T-helper 1 cell treated with Interleukin-12 subunit alpha and Interleukin-12 subunit beta and Interleukin-4 antibody, amounts not matched to agents 30 μg/mL and 1 μg/mL, for 36 hours (primary cell): ENCODE measurements around the gene SPHKAP.

Experiments used
- H3K27ac Mint-ChIP-seq: one replicate; pipeline ENCODE4 v1.8.0; 2021; ENCODE audit warnings: mild to moderate bottlenecking, mixed read lengths
- H3K27me3 Mint-ChIP-seq: one replicate; pipeline ENCODE4 v1.8.0; 2021; ENCODE audit warnings: low read depth, mixed read lengths
- H3K36me3 Mint-ChIP-seq: one replicate; pipeline ENCODE4 v1.8.0; 2021; ENCODE audit warnings: low read depth, mixed read lengths
- H3K4me1 Mint-ChIP-seq: one replicate; pipeline ENCODE4 v1.8.0; 2021; ENCODE audit warnings: low read depth, mixed read lengths
- H3K4me3 Mint-ChIP-seq: one replicate; pipeline ENCODE4 v1.8.0; 2021; ENCODE audit warnings: mild to moderate bottlenecking, moderate library complexity, mixed read lengths
- H3K9me3 Mint-ChIP-seq: one replicate; pipeline ENCODE4 v1.8.0; 2021; ENCODE audit warnings: mixed read lengths

Gene SPHKAP

DNA sequence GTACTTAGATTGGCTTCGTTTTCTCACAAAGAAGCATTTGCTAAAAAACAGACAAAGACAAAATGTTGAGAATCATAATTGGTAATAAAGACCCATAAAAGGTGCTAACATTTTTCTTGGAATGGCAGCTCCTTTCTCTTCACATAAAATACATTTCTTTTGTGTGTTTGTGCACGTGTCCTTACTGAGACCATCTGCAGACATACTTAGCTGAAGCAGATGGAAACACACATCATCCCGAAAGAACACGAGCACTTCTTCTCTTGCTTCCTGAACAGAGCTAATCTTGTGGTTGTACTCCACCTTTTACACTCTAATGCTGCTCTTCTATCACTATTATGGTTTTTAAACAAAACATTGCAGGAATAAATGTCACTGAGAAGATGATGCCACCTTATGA, 142.5 kb downstream of the SPHKAP start:
- H3K27ac Mint-ChIP-seq, result no peak overlapping the region
- no peak overlapping the region for H3K4me3 Mint-ChIP-seq
- H3K36me3 Mint-ChIP-seq, result no peaks in the 10 kb centered on the region
- H3K9me3 Mint-ChIP-seq, result no peaks in the 10 kb centered on the region
- no peaks in the 10 kb centered on the region for H3K27me3 Mint-ChIP-seq
- no peaks in the 10 kb centered on the region for H3K4me1 Mint-ChIP-seq

DNA sequence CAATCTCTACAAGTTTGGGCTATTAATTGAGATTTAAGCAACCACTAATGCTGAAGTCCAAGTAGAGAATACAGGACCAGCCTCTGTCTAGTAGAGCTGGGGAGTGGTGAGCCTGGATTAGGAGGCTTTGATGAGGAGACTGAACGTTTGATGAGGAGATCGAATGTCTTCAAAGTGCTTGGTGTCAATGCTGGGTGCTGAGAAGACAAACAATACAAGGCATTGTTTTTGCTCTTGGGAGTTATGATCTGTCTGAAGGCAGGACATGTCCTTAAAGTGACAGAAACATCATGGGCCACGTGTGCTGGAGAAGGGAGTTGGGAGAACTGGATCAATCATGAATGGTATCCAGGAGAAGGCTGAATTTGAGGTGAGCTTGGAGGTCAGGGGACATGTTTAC, 143.6 kb downstream of the SPHKAP start:
- H3K36me3 Mint-ChIP-seq, result no peaks in the 10 kb centered on the region
- no peaks in the 10 kb centered on the region for H3K4me1 Mint-ChIP-seq

DNA sequence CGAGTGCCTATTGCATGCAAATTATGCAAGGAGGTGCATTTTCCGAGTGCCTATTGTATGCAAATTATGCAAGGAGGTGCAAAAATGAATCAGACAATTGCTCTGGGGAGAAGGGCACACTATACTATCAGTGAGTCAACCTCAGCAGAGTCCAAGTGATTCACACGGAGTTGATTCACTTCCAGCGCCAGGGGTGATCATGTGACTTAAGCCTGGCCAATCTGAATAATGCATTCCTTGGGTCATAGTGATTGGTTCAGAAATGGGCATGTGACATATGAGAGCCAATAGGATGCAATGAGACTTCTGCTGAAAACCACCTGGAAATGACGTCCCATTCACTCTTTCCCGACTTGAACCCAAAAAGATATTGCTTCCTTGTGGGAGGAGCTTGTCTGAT, 157.9 kb downstream of the SPHKAP start:
- Mint-ChIP-seq H3K27me3 (no peaks in the 10 kb centered on the region), H3K36me3 (no peaks in the 10 kb centered on the region), H3K4me3 (no peak overlapping the region), H3K4me1 (no peaks in the 10 kb centered on the region), H3K27ac (no peak overlapping the region), H3K9me3 (peaks cover 5% of the 10 kb centered on the region)

More for the DNA sequence above, 143.6 kb downstream of the SPHKAP start:
- Mint-ChIP-seq H3K27me3 (no peaks in the 10 kb centered on the region), H3K4me3 (no peak overlapping the region), H3K27ac (no peak overlapping the region), H3K9me3 (no peaks in the 10 kb centered on the region)

DNA sequence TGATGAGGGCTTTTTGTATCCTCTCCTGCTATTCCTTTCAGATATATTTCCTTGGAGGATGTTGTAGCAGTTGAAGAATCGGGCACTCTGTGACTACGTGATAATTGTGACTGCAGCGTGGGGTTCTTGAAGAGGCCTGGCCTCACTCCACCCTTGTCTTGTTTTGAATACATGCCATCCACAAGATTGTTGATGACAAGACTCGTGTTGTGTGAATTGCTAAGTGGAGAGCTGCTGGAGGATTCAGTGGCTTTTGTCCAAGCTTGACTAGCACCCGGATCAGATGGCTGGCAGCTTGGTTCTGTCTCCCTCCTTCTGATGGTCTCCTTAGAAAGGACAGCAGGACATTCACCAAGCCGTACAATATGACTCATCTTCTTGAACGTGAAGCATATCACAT, 163.2 kb downstream of the SPHKAP start:
- no peak overlapping the region for H3K27ac Mint-ChIP-seq
- H3K4me1 Mint-ChIP-seq, result no peaks in the 10 kb centered on the region
- H3K27me3 Mint-ChIP-seq, result no peaks in the 10 kb centered on the region
- H3K36me3 Mint-ChIP-seq, result no peaks in the 10 kb centered on the region
- H3K4me3 Mint-ChIP-seq, result no peak overlapping the region
- peaks cover 10% of the 10 kb centered on the region for H3K9me3 Mint-ChIP-seq

DNA sequence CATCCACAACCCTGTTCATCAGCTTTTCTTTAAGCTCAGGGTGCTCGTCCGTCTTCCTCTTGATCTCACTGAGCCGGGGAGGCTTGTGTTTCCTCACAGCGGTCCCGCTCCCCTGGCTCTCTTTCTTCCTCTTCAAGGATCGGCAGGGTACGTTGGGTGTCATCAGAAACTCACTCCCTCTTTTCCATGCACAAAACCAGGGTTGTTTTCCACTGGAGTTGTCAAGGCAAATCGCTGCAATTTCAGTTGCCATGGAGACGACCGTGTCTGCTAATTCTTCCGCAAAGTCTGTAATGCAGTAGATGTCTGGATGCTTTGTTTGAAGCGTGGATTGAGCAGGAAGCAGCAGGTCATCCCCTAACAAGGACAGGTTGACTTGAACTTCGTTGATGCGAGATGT, 163.7 kb downstream of the SPHKAP start:
- Mint-ChIP-seq H3K9me3 (peaks cover 10% of the 10 kb centered on the region), H3K4me1 (no peaks in the 10 kb centered on the region), H3K4me3 (no peak overlapping the region), H3K36me3 (no peaks in the 10 kb centered on the region), H3K27ac (no peak overlapping the region), H3K27me3 (no peaks in the 10 kb centered on the region)

DNA sequence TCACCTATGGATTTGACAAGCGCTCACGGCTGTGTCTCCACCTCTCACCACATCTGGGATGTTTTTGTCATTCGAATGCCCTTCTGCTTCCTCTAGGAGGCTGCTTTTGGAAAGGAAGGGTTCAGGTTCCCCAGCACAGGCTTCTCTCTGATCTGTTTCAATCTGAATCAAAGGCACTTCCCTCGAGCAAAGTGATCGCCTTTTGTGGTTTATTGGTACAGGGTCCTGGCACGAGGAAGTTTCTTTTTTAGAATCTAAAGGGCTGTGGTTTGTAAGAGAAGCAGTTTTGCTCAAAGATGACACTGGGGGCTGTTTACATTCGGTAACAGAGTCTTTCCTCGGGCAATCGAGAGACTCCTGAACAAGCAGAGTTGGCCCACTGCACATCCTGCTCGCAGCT, 165.1 kb downstream of the SPHKAP start:
- H3K9me3 Mint-ChIP-seq, result peaks cover 10% of the 10 kb centered on the region
- no peak overlapping the region for H3K27ac Mint-ChIP-seq
- no peaks in the 10 kb centered on the region for H3K27me3 Mint-ChIP-seq
- no peaks in the 10 kb centered on the region for H3K4me1 Mint-ChIP-seq
- H3K4me3 Mint-ChIP-seq, result no peak overlapping the region
- no peaks in the 10 kb centered on the region for H3K36me3 Mint-ChIP-seq

DNA sequence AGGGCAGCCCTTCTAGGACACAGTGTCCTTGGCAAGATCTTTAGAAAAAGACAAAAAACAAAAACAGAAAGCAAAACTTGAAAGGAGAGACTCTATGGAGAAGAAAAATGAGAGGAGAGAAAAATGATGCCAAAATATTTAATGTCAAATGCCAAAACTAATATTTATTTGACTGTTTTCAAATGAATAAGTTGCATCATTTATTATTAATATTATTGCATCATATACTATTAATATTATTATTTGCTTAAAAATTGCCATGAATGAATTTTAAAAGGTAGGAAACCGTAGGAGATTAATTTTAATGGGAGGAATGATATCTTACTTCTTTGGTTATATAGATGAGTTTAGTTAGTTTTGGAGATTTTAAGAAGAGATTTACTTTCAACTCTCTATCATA, 165.7 kb downstream of the SPHKAP start:
- H3K4me3 Mint-ChIP-seq, result no peak overlapping the region
- no peak overlapping the region for H3K27ac Mint-ChIP-seq
- H3K27me3 Mint-ChIP-seq, result no peaks in the 10 kb centered on the region
- peaks cover 10% of the 10 kb centered on the region for H3K9me3 Mint-ChIP-seq
- no peaks in the 10 kb centered on the region for H3K4me1 Mint-ChIP-seq
- H3K36me3 Mint-ChIP-seq, result no peaks in the 10 kb centered on the region

DNA sequence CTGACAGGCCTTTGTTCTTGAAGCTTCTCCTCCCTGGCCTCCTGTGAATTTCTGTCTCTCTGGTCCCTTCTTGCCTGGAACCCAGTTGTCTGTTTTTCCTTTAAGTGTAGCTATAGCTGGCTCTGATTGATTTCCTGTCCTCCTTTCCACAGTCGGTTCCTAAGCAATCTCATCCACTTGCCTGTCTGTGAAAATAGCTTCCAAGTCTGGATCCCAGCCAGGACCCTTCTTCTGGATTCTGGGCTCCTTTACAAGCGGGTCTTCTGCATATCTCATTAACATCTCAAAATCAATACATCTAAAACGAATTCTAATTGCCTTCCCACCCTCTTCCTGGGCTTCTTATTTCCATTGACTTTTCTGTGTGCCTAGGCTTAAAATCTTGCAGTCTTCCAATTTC, 185.1 kb downstream of the SPHKAP start:
- H3K27ac Mint-ChIP-seq, result no peak overlapping the region
- no peaks in the 10 kb centered on the region for H3K9me3 Mint-ChIP-seq
- no peaks in the 10 kb centered on the region for H3K27me3 Mint-ChIP-seq

DNA sequence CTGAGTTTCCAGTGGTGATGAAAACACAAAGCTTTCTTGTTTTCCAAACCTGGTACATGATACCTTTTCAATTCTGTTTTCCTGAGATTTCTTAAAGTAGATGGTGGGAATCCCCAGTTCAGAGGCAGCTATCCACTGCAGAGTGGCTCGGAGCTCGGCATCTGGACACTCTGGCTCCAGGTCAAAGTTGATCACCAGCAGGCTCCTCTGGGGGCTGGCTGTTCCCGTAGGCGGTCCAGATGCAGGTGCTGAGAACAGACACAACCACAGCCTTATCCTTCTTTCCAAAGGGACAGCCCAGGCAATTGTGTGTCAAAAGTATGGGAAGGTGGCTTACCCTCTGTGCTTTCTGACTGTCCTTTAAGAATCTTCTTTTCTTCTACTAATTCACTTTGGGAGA, 190.6 kb downstream of the SPHKAP start:
- H3K27me3 Mint-ChIP-seq, result no peaks in the 10 kb centered on the region
- no peak overlapping the region for H3K27ac Mint-ChIP-seq
- H3K4me3 Mint-ChIP-seq, result no peak overlapping the region
- H3K9me3 Mint-ChIP-seq, result no peaks in the 10 kb centered on the region
- no peaks in the 10 kb centered on the region for H3K36me3 Mint-ChIP-seq
- H3K4me1 Mint-ChIP-seq, result no peaks in the 10 kb centered on the region

More for the DNA sequence above, 185.1 kb downstream of the SPHKAP start:
- Mint-ChIP-seq H3K36me3 (no peaks in the 10 kb centered on the region), H3K4me3 (no peak overlapping the region), H3K4me1 (no peaks in the 10 kb centered on the region)

DNA sequence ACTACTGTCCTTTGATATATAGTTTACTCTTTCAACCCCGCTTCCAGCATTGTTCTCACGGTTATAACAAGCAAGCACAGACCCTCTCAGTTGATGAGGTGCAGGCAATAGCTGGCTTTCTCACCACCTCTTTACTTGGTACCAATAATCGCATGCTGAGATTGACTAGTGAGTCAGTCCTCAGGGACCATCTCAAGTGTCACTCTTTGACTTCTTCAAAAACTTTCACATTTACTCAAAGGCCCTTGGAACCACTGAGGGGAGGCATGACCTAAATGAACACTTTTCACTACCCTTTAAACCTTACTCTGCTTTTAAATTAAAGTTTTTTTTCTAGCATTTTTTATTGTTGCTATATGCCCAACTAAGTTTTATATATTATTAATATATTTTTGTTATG, 208.2 kb downstream of the SPHKAP start:
- H3K9me3 Mint-ChIP-seq, result no peaks in the 10 kb centered on the region
- H3K27me3 Mint-ChIP-seq, result no peaks in the 10 kb centered on the region
- no peak overlapping the region for H3K4me3 Mint-ChIP-seq
- H3K4me1 Mint-ChIP-seq, result no peaks in the 10 kb centered on the region
- no peaks in the 10 kb centered on the region for H3K36me3 Mint-ChIP-seq
- H3K27ac Mint-ChIP-seq, result no peak overlapping the region

DNA sequence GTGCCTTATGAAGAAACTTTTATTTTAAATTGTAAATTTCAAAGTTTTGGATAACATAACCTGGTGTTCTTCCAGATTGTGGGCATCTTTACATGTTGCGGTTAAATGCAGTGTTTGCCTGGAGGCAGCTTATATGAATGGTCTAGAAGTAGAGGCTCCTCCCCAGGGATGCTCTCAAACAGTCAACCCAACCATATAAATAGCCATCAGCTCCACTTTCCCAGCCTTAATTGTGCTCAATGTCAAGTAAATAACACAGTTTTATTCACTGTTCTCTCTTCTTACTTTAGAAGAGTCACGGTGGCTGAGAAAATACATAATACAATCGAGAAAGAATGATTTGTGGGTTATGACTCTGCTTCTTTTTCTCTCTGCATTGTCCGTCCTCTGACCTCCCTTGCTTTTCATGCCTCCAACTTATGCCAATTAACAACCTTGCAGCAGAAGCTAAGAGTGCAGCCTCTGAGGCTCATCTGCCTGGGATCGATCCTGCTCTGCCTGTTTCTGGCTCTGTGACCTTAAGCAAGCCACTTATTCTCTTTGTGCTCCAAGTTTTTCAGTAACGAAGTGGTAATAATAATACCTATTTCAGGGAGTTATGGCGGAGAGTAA, 209.8 kb downstream of the SPHKAP start:
- H3K27ac Mint-ChIP-seq, result no peak overlapping the region
- H3K27me3 Mint-ChIP-seq, result no peaks in the 10 kb centered on the region
- H3K4me3 Mint-ChIP-seq, result no peak overlapping the region
- no peaks in the 10 kb centered on the region for H3K9me3 Mint-ChIP-seq
- H3K4me1 Mint-ChIP-seq, result no peaks in the 10 kb centered on the region
- no peaks in the 10 kb centered on the region for H3K36me3 Mint-ChIP-seq

DNA sequence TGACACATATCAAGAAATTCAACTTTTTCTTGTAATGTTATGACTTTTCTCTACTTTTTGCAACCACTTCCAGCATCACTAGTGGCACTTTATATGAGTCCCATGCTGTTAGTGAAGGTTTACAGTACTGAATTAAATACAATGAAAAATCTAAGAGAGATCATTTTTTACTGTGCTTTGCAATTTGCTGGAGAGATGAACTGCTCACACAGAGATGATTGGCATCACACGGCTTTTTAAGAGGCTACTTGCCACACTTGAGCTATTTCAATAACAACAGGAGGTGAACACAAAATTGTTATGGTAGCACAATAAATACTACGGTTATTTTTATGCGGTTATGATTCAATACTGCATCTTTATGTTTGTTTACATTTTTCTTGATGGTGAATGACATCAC, 221.2 kb downstream of the SPHKAP start:
- no peaks in the 10 kb centered on the region for H3K9me3 Mint-ChIP-seq
- H3K36me3 Mint-ChIP-seq, result no peaks in the 10 kb centered on the region
- H3K27ac Mint-ChIP-seq, result no peak overlapping the region
- H3K4me3 Mint-ChIP-seq, result no peak overlapping the region
- no peaks in the 10 kb centered on the region for H3K4me1 Mint-ChIP-seq
- no peaks in the 10 kb centered on the region for H3K27me3 Mint-ChIP-seq

DNA sequence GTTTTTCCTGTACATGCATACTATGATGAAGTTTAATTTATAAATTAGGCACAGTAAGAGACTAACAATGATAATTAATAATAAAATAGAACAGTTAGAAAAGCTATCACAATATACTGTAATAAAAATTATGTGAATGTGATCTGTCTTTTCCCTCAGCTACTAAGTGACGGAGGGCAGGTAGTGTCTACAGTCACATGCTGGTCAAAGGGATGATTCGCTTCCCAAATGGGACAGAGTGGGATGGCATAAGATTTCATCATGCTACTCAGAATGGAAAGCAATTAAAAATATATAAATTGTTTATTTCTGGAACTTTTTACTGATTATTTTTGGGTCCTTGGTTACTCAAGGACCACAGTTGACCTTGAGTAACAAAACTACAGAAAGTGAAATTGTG, 238.5 kb downstream of the SPHKAP start:
- no peaks in the 10 kb centered on the region for H3K36me3 Mint-ChIP-seq
- no peaks in the 10 kb centered on the region for H3K9me3 Mint-ChIP-seq
- H3K27ac Mint-ChIP-seq, result no peak overlapping the region
- H3K4me3 Mint-ChIP-seq, result no peak overlapping the region
- H3K27me3 Mint-ChIP-seq, result no peaks in the 10 kb centered on the region
- no peaks in the 10 kb centered on the region for H3K4me1 Mint-ChIP-seq

DNA sequence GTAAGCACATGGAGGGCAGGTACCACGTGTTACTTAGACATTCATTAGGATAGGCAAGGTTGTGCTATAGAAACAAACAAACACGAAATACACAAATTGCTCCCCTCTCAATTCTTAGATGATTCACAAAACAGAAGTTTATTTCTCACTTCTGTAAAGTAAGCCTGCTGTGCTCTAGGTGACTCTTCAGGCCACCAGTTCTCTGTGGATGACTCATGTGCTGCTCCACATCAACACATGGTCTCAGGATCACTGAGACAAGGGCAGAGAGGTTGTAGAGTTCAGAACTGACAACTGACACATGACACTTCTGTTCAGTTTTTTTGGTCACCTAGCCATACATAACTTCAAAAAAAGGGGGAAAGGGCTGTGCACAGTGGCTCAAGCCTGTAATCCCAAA, 239.5 kb downstream of the SPHKAP start:
- Mint-ChIP-seq H3K27ac (no peak overlapping the region), H3K4me3 (no peak overlapping the region), H3K27me3 (no peaks in the 10 kb centered on the region), H3K9me3 (no peaks in the 10 kb centered on the region), H3K36me3 (no peaks in the 10 kb centered on the region), H3K4me1 (no peaks in the 10 kb centered on the region)

DNA sequence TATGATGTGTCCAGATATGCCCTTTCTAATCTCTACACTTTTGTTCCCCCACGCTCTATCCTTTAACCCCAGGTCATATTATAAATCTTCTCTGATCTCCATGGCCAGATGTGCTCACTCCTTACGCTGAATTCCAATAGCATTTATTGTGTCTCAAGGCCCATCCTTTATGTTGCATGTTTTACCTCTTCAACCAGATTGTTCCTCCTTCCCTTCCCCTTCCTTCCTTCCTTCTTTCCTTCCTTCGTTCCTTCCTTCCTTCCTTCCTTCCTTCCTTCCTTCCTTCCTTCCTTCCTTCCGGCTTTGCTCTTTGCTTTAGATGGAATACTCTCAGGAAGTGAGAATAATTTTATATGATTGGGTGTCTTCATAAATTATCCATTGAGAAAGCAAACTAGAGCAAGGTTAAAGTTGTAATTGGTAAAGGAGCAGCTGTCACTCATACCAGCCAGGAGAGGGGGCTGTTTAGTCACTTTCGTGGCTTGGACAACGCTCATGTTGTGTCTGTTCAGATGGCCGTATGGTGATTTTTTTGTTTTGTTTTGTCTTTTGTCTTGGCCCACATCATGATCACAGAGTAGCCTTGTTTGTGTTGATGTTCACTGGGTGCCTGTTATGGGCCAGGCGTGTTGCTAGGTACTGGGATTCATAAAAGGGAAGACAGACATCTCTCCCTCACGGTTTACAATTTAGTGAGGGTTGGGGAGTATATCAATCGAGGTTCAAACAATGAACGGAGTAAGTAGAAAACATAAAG, 242.0 kb downstream of the SPHKAP start:
- no peaks in the 10 kb centered on the region for H3K36me3 Mint-ChIP-seq
- H3K4me3 Mint-ChIP-seq, result no peak overlapping the region
- H3K27ac Mint-ChIP-seq, result no peak overlapping the region
- no peaks in the 10 kb centered on the region for H3K27me3 Mint-ChIP-seq
- no peaks in the 10 kb centered on the region for H3K4me1 Mint-ChIP-seq
- H3K9me3 Mint-ChIP-seq, result no peaks in the 10 kb centered on the region
